Activated CD4-positive, alpha-beta T cell treated with anti-CD3 and anti-CD28 coated beads for 24 hours (primary cell): ENCODE results near the gene NCR1.
"Not testable (repeated sequence)": the region's sequence is repeated elsewhere in the genome, so short reads cannot be mapped to it uniquely, and the experiment has no call there.

Source experiments
- DNase-seq, 2 donors: peaks; one replicate each; pipeline ENCODE4 v3.0.0-alpha.2; 2020; ENCODE audit warnings: low read depth in 2 of 2

The NCR1 gene, protein sequence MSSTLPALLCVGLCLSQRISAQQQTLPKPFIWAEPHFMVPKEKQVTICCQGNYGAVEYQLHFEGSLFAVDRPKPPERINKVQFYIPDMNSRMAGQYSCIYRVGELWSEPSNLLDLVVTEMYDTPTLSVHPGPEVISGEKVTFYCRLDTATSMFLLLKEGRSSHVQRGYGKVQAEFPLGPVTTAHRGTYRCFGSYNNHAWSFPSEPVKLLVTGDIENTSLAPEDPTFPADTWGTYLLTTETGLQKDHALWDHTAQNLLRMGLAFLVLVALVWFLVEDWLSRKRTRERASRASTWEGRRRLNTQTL

DNA sequence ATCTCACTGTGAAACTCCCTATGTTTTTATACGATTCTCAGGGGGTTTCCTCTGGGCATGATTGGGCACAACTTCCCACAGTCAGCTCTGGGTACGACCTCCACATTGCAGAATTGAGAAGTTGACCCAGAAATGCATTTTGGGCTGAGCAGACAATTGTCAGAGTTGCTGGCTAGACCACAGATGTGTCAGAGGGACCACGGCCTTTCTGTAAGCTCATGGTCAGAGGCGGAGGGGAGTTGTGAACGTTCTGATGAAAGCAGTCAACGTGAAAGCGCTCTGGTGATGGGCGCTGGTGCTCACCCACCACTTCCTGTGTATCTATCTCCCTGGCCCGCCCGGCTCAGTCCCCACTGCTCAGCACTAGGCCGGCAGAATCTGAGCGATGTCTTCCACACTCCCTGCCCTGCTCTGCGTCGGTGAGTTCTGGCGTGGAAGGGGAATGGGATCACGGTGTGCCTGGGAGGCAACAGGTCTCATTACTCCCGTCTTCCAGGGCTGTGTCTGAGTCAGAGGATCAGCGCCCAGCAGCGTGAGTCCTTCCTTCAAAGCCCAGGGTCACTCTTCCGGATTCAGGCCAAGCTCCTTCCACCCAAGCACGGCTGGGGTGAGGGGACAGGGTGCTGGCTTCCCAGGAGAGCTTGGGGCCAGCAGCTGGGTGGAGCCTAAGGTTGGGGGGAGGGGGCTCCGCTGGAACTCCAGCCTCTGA lies at the start of gene NCR1:
NCR1 (plus strand) TSS at position 346 of the 709 bp plus-strand sequence; CDS start at position 386, 40 bp downstream.
- no peak for DNase-seq

GRCh38 chr19:54858476-54858875 lies 47.5 kb upstream of the NCR1 start:
- not testable (repeated sequence) for DNase-seq

DNA sequence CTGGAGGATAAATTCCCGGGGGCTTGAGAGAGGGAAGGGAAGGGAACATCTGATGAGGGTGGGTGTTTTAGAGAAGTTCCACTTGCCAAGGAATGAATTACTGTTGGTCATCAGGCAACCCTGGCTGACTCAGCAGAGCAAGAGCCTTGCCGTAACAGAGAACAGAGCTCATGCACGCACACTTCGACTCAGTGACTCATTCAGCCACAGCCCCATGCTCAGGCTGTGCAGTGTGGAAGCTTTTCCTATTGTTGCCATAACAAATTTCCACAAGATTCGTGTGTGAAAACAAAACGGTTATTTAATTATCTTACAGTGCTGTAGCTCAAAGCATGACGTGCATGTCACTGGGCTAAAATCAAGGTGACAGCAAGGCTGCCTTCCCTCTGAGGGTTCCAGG lies 46.5 kb upstream of the NCR1 start:
- not testable (repeated sequence) for DNase-seq

- DNase-seq: not testable (repeated sequence)
These were observed 42.5 kb upstream of the NCR1 start for GRCh38 chr19:54863459-54863858.

DNA sequence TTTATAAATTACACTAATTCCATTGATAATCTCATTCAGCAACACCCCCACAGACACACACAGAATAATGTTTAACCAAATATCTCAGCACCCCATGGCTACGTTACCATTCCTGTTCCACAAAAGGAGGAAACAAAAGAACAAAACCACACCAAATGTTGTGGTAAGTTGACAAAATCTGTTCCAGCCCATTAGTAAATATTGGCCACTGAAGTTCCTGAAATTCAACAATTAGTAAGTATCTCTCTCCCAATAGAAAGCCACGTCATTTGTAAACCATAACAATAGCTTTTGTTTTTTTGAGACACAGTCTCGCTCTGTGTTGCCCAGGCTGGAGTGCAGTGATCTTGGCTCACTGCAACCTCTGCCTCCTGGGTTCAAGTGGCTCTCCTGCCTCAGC lies 34.3 kb upstream of the NCR1 start:
- DNase-seq: no peak

- DNase-seq: no peak
These were observed 32.0 kb upstream of the NCR1 start, which contains the start of gene FCAR for GRCh38 chr19:54873990-54874389. TSS of gene FCAR (plus strand) at chr19:54874235. CDS start at chr19:54874290, 55 bp downstream.

GRCh38 chr19:54875506-54875905 lies 30.4 kb upstream of the NCR1 start:
- no peak for DNase-seq

- DNase-seq: no peak
These were observed 28.5 kb upstream of the NCR1 start for GRCh38 chr19:54877471-54877870.

GRCh38 chr19:54881884-54882283 lies 24.1 kb upstream of the NCR1 start:
- DNase-seq: no peak

GRCh38 chr19:54882758-54883157 lies 23.2 kb upstream of the NCR1 start:
- DNase-seq: no peak

GRCh38 chr19:54883228-54883627 lies 22.7 kb upstream of the NCR1 start:
- DNase-seq: no peak

DNA sequence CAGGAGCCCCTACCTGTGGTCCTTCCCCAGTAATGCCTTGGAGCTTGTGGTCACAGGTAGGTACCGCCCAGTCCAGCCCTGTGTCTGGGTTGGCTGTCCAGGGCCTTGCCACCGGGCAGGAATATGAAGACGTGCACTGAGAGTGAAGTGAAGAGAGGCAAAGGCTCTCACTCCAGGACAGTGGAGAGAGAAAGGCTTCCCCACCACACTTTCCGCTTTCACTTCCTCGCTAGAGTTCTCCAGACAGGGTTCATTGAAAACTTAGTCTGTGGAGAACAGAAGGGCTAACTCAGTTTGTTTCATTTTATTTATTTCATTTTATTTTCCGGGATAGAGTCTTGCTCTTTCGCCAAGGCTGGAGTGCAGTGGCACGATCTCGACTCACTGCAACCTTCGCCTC lies 17.7 kb upstream of the NCR1 start:
- DNase-seq: no peak

DNA sequence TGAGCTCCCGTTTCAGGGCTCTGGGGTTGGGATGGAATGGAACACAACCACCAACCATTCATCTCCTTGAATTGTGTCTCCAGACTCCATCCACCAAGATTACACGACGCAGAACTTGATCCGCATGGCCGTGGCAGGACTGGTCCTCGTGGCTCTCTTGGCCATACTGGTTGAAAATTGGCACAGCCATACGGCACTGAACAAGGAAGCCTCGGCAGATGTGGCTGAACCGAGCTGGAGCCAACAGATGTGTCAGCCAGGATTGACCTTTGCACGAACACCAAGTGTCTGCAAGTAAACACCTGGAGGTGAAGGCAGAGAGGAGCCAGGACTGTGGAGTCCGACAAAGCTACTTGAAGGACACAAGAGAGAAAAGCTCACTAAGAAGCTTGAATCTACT lies 16.4 kb upstream of the NCR1 start:
- no peak for DNase-seq

- no peak for DNase-seq
These were observed 12.5 kb upstream of the NCR1 start for GRCh38 chr19:54893406-54893805.

DNA sequence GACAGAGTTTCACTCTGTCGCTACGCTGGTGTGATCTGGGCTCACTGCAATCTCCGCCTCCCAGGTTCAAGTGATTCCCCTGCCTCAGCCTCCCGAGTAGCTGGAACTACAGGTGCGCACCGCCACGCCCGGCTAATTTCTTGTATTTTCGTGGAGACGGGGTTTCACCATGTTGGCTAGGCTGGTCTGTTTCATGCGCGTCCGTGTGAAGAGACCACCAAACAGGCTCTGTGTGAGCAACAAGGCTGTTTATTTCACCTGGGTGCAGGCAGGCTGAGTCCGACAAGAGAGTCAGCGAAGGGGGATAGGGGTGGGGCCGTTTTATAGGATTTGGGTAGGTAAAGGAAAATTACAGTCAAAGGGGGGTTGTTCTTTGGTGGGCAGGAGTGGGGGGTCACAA lies 11.8 kb upstream of the NCR1 start:
- not testable (repeated sequence) for DNase-seq

DNA sequence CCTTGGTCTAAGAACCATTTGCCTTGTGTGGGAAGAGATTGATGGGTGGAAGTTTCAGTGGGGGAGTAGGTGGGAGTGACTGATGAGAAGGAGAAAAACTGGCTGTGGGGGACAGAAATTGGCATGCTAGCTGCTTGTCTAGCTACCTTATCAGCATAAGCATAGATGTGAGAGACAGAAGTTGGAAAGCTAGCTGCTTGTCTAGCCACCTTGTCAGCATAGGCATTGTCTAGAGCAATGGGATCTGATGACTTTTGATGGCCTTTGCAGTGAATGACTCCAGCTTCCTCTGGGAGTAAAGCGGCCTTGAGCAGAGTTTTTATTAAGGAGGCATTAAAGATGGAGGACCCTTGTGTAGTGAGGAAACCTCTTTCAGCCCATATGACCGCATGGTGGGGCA lies 9.9 kb upstream of the NCR1 start:
- no peak for DNase-seq

- DNase-seq: not testable (repeated sequence)
These were observed 7.3 kb upstream of the NCR1 start for GRCh38 chr19:54898685-54899084.

DNA sequence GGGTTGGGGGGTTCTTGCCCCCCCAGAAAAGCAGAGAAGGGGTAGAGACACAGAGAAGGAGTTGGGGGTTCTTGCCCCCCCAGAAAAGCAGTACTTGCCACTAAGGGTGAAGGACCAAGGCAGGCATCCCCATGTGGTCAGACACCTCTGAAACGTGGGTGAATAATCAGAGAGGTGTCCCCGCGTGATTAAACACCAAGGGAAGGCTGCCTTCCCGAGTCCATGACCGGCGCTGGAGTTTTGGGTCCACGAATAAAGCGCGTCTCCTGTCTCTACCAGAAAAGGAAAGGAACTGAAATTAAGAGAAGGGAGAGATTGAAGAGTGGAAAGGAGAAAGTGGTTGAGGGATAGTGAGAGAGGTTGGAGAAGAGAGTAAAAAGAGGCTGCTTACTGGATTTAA lies 6.3 kb upstream of the NCR1 start:
- not testable (repeated sequence) for DNase-seq

DNA sequence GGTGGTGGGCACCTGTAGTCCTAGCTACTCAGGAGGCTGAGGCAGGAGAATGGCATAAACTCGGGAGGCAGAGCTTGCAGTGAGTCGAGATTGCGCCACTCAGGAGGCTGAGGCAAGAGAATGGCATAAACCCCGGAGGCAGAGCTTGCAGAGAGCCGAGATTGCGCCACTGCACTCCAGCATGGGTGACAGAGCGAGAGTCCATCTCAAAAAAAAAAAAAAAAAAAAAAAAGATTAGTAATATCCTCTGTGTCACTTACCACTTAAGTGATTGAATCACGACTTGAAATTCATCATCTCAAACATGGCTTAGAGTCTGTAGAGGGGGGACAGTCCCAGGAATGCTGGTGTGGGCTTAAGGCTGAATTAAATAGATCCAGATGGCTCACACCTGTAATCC lies 4.8 kb upstream of the NCR1 start:
- DNase-seq: not testable (repeated sequence)

DNA sequence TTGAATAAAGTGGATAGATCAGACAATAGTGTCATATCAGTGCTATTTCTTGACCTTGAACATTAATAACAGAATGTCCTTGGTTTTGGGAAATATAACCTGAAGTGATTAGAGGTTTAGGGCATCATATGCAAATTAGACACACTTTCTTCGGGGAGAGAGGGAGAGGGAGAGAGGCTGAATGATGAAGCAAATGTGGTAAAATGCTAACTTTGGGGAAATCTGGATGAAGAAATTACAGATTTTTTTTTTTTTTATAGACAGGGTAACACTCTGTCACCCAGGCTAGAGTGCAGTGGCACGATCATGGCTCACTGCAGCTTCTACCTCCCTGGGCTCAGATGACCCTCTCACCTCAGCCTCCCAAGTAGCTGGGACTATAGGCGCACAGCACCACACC lies 3.9 kb upstream of the NCR1 start:
- no peak for DNase-seq

GRCh38 chr19:54903303-54903702 lies 2.6 kb upstream of the NCR1 start:
- no peak for DNase-seq

DNA sequence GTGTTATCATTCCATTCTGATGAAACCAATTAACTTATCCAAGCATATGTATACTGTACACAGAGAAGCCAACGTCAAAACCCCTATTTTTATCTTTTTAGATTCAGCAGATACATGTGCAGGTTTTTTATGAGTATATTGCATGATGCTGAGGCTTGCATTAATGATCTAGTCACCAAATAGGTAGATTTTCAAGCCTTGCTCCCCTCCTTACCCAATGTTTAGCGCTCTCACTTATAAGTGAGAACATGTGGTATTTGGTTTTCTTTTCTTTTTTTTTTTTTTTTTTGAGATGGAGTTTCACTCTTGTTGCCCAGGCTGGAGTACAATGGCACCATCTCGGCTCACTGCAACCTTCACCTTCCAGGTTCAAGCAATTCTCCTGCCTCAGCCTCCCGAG lies 1.7 kb upstream of the NCR1 start:
- DNase-seq: not testable (repeated sequence)

DNA sequence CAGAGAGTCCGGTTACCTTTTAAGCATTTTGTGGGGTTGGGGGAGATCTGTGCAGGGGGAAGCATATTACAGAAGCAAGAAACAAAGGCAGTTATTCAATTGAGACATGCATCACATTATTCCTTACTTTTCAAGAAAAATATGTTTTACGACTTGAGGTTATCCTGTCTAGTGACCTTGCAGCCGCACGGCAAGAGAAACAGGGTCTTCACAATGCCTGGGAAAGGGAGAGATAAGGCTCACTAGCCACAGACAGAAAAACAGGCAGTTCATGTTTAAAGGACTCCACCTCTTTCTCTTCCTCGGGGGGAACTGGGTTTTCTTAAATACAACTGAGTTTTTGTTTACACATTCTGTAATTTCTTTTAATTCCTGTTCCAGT lies 536 bp upstream of the NCR1 start:
- DNase-seq: no peak
